IPS-20b (cell line): ENCODE measurements around the gene USP5.

Experiments used
- H3K27ac ChIP-seq: one replicate; pipeline ENCODE4 v1.5.1; 2013; ENCODE audit warnings: low read length
- H3K27me3 ChIP-seq: 2 replicates; pipeline ENCODE4 v1.6.1; 2013; ENCODE audit warnings: mild to moderate bottlenecking, low read length, inconsistent platforms; ENCODE audit not compliant: insufficient read depth
- H3K36me3 ChIP-seq: 2 replicates; pipeline ENCODE4 v1.6.1; 2013; ENCODE audit warnings: low read depth, mild to moderate bottlenecking, inconsistent platforms, low read length, moderate library complexity; ENCODE audit not compliant: insufficient read depth
- H3K4me1 ChIP-seq: 2 replicates; pipeline ENCODE4 v1.6.1; 2013; ENCODE audit warnings: mild to moderate bottlenecking, control low read depth, inconsistent platforms, low read length, moderate library complexity; ENCODE audit not compliant: insufficient read depth
- H3K4me3 ChIP-seq: 2 replicates; pipeline ENCODE4 v1.5.1; 2013; ENCODE audit warnings: mild to moderate bottlenecking, low read length, inconsistent platforms
- H3K9ac ChIP-seq: 2 replicates; pipeline ENCODE4 v1.6.1; 2013; ENCODE audit warnings: low read depth, mild to moderate bottlenecking, inconsistent platforms, low read length, moderate library complexity
- H3K9me3 ChIP-seq: 2 replicates; pipeline ENCODE4 v1.6.1; 2013; ENCODE audit warnings: mild to moderate bottlenecking, low read depth, low read length, inconsistent platforms; ENCODE audit not compliant: insufficient read depth

USP5 gene

DNA sequence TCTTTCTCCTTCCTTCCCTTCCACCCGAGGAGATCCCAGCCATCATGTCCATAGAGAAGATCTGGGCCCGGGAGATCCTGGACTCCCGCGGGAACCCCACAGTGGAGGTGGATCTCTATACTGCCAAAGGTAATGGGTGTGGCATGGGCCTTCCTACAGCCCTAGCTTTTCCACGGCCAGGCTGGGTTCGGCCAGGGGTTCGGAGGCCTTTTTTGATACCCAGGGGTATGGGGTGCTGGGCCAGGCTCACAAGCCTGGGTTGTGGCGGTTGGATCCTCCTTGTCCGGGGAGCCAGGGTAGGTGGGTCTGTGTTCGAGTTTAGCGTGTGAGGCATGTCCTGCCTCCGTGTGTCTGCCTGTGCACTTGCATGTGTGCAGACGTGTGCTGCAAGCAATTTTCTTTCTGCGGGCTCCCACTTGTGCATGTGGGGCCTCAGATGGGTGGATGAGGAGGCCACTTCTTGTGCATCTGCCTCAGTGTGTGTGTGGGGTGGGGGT lies 63.9 kb downstream of the USP5 start:
- Histone ChIP-seq H3K4me3 (peak overlapping the region; percentile 81), H3K4me1 (peaks cover 4% of the 10 kb centered on the region; the same call in 1 of the 2 replicates), H3K9ac (no peak overlapping the region), H3K27ac (no peak overlapping the region), H3K27me3 (peaks cover 5% of the 10 kb centered on the region), H3K36me3 (peaks cover 40% of the 10 kb centered on the region), H3K9me3 (no peaks in the 10 kb centered on the region)
